HG03378 (cell line): ENCODE data around the gene GAK.

ENCODE experiments used
- ATAC-seq: cut with Tn5 transposase; IDR thresholded peaks from one replicate; pipeline ENCODE4 v1.9.1; 2021; ENCODE audit warnings: mild to moderate bottlenecking, moderate library complexity; ENCODE audit not compliant: unreplicated experiment

GAK gene

DNA sequence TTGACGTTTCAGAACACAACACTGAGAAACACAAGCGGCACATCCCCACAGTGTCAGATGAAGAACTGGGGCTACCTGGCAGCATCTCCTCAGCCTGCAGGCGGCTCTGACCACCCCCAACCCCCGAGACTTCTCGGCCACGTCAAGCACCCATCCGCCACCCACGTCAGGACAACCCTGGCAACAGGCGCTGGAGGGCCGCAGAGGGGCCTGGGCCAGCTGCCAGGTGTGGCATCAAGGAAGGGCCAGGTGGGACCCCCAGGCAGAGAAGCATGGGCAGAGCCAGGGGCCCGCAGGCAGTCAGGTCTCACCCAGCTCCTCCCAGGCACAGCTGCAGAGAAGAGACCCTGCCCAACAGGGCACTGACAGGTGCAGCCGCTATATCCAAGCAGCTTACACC is 22.3 kb downstream of the GAK start:
- no peak for ATAC-seq

DNA sequence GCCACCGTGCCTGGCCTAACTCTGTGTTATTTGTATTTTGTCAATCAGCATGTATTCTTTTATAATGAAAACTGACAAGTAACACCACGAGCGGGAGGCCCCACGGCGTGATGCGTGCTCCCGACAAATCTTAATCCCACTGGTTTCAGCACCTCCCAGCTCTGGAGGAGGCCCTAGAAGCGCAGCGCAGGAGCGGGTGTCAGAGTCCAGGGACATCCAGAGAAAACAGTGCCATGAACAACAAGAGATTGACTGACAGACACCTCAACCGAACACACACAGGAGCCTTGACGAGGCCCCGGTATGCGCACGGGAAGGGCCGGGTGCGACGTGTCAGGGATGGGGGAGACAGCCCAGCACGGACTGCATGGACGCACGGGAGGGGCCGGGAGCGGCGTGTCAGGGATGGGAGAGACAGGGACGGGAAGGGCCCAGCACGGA is 23.0 kb downstream of the GAK start:
- ATAC-seq = no peak

DNA sequence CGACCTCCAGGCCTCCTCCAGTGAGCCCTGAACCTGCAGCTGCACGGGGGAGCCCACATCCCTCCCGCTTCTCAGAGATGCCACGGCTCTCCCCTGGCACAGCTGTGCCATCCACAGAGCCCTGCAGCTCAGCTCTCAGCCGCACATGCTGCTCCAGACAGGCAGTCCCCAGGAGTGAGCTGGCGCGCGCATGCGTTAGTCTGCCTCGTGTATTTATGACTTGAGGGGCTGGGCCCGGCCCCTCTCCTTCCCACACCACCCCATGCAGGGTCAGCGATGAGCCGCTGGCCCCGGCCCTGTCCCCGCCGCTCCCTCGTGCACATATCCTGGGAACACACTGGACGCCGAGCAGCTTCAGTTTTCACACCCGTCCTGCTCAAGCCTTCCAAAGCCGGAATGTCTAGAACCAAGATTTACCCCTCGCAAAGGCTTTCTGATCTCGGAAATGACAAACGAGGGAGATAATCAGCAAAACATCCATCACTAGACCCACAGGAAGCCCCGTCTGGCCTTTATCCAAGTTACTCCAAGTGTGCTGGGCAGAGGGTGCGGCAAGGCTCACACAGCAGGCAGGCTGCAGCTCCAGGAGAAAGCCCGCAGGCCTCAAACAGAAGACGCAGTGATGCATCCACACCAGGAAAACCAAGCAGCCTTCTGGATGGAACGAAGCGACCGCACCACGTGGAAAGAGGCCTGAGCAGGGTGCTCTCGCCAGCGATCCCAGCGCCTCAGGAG is 24.3 kb downstream of the GAK start:
- no peak for ATAC-seq

GRCh38 chr4:907103-907400 is 25.1 kb downstream of the GAK start:
- ATAC-seq = no peak

DNA sequence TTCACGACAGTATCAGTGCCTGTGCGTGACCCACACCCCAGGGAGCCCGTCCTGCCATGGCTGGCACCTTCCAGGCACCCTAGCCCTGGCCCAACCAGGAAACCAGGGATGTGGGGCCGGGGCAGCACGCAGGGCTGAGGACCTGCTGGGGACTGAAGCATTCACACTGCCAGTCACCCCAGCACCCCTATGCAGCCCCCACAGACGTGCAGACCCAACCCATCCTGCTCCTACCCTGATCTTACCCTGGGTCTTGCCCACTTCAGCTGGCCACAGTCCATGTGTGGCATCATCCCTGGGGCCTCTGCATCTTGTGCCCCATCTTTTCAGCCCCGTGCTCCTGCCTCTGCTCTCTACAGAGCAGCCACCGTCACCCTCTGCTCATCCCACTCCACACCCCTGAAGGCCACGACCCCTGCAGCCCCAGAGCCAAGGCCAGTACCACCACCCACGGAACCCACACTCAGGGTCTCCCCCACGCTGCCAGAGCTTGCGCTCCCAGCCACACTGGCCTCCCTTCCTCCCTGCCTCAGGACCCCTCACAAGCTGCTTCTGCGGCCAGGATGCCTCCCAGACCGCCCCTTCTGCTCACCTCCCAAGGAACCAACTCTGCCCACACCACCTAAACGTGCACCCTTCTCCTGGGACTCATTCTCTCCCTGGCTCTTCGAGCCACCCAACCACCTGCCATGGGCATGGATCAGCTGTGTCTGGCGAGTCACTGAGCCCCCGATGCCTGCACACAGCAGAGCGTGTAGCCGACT is 25.6 kb downstream of the GAK start:
- no peak for ATAC-seq

DNA sequence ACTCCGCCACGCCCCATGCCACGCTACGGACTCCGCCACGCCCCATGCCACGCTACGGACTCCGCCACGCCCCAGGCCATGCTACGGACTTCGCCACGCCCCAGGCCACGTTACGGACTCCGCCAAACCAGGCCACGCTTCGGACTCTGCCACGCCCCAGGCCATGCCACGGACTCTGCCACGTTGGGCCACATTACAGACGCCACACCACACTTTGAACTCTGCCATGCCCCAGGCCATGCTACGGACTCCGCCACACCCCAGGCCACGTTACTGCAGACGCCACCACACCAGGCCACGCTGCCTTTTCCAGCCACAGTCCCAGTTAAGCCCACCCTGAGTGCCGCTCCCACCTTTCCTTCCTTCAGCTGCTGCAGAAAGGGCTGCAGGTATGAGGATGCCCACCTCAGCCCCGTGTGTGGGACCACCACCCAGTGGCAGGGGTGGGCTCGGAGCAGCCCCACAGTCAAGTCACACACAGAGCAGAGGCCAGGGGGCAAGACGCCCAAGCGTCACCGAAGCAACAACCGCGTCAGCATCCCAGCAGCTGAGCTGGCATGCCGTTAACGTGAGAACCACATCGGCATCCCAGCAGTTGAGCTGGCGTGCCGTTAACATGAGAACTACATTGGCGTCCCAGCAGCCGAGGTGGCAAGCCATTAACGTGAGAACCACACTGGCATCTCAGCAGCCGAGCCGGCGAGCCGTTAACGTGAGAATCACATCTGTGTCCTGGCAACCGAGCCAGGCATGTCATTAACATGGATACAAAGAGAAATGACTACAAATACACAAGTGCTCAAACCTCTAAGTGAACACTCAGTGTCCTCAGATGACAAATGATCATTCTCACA is 26.4 kb downstream of the GAK start:
- ATAC-seq = no peak

- ATAC-seq = no peak
Observed at GRCh38 chr4:903066-904046, 28.8 kb downstream of the GAK start.

- ATAC-seq = no peak
Observed at GRCh38 chr4:901192-901910, 30.8 kb downstream of the GAK start.

GRCh38 chr4:900721-901120 is 31.4 kb downstream of the GAK start:
- no peak for ATAC-seq

DNA sequence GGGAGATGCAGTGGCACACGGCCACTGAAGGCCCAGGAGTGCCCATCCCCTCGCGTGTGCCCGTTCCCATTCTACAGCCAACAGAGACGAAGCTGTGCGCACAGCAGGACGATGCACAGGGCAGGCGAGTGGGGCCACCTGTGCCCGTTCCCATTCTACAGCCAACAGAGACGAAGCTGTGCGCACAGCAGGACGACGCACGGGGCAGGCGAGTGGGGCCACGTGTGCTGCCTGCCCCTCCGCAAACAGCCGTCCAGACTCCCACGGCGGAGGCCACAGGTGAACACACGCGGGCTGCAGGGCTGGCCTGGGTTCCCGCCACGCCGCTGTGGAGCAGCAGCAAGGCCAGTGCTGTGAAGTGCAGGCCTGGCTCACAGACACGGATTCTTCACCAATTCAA is 32.0 kb downstream of the GAK start:
- ATAC-seq = no peak

DNA sequence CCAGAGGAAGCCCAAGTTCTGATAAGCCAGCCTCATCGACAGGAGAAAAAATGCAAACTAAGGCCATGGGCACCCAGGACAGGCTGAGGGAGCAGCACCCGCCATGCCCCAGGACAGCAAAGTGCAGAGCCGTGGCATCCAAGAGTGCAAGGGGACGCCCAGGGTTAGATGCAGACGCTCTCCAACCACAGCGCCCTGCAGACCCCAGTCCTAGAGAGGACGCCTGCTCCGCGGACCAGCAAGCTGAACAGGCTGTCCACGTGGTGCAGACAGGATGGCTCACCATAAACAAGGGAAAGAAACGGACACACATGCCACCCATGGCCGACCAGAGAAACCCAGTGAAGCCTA is 32.6 kb downstream of the GAK start:
- ATAC-seq = no peak

DNA sequence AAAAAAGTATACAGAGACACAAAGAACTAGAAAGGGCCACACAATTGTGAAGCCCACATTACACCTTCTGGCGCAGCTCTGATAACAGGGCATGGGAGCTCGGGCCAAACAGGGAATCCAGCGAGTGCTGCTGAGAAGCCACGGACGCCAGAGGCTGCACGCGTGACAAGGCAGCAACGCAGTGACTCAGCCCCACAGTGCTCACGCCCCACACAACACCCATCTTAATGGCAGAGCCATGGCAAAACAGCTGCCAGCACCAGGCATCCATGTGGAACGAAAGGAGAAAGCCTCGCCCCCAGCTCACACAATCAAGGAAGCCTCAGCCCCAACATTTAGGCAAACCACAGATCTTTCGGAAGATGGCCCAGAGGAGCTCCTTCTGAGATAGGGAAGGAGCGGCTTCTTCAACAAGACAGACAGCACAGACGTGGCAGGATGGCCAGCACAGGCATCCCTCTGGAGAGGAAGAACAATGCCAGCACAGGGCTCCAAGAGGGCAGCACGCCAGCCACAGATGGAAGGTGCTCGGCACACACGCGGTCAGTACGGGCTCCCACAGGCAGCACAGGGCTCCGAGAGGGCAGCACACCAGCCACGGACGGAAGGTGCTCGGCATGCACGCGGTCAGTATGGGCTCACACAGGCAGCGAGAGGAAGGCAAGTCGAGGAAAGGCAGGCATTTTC is 33.1 kb downstream of the GAK start:
- no peak for ATAC-seq

- ATAC-seq = no peak
Observed at GRCh38 chr4:898123-898522, 34.0 kb downstream of the GAK start.

DNA sequence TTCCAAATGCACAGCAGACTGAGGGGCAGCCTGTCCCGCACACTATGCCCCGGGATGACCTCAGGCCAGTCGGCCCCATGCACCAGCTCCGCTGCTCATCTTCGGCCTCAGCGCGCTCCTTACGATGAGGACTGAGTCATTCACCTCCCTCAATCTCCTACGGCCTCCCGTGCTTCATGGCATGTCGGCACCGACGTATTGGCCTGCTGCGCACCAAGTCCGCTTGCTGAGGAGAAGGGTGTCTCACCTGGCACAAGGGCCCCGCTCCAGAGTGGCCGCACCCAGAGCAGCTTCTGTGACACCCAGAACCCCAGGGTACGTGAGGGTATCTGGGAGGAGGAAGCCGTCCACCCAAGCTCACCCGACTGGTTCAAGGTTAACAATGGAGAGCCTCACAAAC is 35.5 kb downstream of the GAK start:
- ATAC-seq = no peak

DNA sequence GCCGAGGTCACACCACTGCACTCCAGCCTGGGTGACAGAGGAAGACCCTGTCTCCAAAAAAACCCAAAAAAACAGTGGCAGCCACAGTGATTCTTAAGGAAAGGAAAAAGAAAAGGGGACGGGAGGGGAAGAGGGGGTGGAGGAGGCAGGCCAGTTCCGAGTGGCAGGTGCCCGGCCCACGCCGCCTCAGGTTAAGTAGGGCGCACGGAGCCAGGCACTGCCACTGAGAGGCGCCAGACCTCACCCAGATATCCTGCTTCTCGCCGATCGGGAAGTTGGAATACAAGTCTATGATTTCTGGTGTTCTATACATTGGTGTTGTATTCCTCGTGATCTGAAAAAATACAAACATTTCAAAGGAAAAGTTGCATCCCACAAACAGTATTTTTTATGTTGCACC is 35.9 kb downstream of the GAK start:
- ATAC-seq = no peak

- ATAC-seq = no peak
Observed at GRCh38 chr4:895596-895995, 36.5 kb downstream of the GAK start.

DNA sequence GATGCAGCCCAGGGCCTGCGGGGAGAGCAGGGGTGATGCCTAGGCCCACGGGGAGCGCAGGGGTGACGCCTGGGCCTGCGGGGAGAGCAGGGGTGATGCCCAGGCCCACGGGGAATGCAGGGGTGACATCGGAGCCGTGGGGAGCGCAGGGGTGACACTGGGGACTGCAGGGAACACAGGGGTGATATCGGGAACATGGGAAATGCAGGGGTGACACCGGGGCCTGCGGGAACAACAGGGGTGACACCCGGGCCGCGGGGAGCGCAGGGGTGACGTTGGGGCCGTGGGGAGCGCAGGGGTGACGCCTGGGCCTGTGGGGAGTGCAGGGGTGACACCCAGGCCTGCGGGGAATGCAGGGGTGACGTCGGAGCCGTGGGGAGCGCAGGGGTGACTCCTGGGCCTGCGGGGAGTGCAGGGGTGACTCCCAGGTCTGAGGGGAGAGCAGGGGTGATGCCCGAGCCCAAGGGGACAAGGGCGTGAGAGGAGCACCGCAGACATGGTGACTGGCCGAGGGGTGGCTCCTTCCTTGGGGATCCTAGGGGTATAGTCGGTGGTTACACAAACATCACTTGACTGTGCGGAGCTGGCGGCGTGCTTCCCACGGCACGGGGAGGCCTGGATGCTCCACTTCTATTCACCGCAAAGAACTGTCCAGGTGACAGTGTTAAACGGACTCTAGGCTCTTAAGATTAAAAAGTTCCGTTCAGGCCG is 38.0 kb downstream of the GAK start:
- ATAC-seq = no peak

GRCh38 chr4:893276-893994 is 38.7 kb downstream of the GAK start:
- ATAC-seq = no peak
